HUES6 (cell line): ENCODE measurements around the gene TYW1.
"Not testable (repeated sequence)": the region's sequence is repeated elsewhere in the genome, so short reads cannot be mapped to it uniquely, and the experiment has no call there.

Experiments
- H3K27ac ChIP-seq: 2 replicates; pipeline ENCODE4 v1.7.0; 2013; ENCODE audit warnings: low read depth, mild to moderate bottlenecking, low read length, inconsistent platforms
- H3K27me3 ChIP-seq: 2 replicates; pipeline ENCODE4 v1.6.1; 2013; ENCODE audit warnings: low read length; ENCODE audit not compliant: control insufficient read depth, insufficient read depth
- H3K36me3 ChIP-seq: 2 replicates; pipeline ENCODE4 v1.6.1; 2013; ENCODE audit warnings: low read length; ENCODE audit not compliant: control insufficient read depth, insufficient read depth
- H3K4me1 ChIP-seq: 2 replicates; pipeline ENCODE4 v1.6.1; 2013; ENCODE audit warnings: low read length; ENCODE audit not compliant: control insufficient read depth, insufficient read depth
- H3K4me3 ChIP-seq: 2 replicates; pipeline ENCODE4 v1.5.1; 2013; ENCODE audit warnings: low read depth, low read length
- H3K9ac ChIP-seq: one replicate; pipeline ENCODE4 v1.6.1; 2013; ENCODE audit warnings: mild to moderate bottlenecking, low read length
- H3K9me3 ChIP-seq: 2 replicates; pipeline ENCODE4 v1.6.1; 2013; ENCODE audit warnings: low read depth, low read length; ENCODE audit not compliant: control insufficient read depth, insufficient read depth

TYW1 gene

DNA sequence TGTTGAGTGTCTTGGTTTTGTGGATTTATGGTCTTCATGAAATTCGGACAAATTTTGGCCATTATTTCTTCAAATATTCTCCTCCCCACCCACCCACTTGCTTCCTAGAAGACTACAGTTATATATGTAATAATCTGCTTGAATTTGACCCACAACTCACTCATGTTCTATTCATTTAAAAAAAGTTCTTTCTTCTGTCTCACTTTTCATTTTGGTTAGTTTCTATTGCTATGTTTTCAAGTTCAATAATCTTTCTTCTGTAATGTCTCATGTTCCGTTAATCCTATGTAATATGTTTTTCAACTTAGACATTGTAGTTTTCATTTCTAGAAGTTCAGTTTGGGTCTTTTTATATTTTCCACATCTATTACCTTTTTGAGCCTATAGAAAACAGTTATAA lies 55.5 kb downstream of the TYW1 start:
- H3K4me3 ChIP-seq, H3K4me1 ChIP-seq, H3K27ac ChIP-seq, H3K9ac ChIP-seq, H3K27me3 ChIP-seq, H3K9me3 ChIP-seq, H3K36me3 ChIP-seq: not testable (repeated sequence)

DNA sequence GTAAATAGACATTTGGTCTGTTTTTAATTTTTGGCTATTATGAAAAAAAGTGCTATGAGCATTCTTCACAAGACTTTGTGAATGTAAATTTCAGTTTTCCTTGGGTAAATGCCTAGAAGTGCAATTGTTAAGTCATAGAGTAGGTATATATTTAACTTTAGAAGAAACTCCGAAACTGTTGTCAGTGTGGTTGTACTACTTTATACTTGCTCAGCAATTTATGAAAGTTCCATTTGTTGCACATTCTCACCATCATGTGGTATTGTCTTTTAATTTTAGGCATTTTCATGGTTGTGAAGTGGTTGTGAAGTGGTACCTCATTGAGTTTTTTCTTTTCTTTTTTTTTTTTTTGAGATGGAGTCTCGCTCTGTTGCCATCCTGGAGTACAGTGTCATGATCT lies 60.0 kb downstream of the TYW1 start:
- Histone ChIP-seq H3K36me3 (no peaks in the 10 kb centered on the region), H3K27ac (no peak overlapping the region), H3K4me3 (no peak overlapping the region), H3K9ac (no peak overlapping the region), H3K27me3 (no peaks in the 10 kb centered on the region), H3K4me1 (no peaks in the 10 kb centered on the region), H3K9me3 (no peaks in the 10 kb centered on the region)

DNA sequence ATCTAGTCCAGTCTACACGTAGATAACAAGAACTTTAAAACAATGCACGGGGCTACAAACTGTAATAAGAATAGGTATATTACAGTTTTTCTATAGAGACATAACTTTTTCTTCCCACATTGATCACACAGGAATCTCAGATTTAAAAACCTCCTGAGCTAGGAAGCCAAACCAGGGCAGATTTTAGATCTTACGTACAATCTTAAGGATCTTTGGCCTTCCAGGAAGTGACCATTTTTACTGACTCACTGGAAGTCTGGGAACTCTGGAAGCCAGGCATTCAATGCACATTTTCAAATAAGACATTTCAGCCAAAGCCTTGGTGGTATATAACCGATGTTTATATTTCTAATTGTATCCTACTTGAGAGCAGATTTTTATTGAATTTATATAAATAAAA lies 64.7 kb downstream of the TYW1 start:
- not testable (repeated sequence) for H3K9me3 ChIP-seq, H3K9ac ChIP-seq, H3K4me1 ChIP-seq, H3K27ac ChIP-seq, H3K36me3 ChIP-seq, H3K27me3 ChIP-seq, H3K4me3 ChIP-seq

DNA sequence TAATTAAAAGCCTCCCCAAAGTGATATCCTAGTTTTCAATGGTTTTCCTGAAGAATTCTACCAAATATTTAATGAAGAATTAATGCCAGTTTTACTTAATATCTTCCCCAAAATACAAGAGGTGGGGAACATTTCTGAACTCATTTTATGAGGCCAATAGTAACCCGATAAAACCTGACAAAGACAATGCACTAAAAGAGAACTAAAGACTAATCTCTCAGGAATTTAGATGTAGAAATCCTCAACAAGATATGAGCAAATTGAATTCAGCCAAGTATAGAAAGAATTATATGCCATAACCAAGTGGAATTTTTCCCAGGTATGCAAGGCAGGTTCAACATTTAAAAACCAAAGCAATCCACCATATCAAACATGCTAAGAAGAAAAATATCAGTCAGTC lies 66.2 kb downstream of the TYW1 start:
- not testable (repeated sequence) for H3K27ac ChIP-seq, H3K4me3 ChIP-seq, H3K4me1 ChIP-seq, H3K9me3 ChIP-seq, H3K9ac ChIP-seq, H3K36me3 ChIP-seq, H3K27me3 ChIP-seq

DNA sequence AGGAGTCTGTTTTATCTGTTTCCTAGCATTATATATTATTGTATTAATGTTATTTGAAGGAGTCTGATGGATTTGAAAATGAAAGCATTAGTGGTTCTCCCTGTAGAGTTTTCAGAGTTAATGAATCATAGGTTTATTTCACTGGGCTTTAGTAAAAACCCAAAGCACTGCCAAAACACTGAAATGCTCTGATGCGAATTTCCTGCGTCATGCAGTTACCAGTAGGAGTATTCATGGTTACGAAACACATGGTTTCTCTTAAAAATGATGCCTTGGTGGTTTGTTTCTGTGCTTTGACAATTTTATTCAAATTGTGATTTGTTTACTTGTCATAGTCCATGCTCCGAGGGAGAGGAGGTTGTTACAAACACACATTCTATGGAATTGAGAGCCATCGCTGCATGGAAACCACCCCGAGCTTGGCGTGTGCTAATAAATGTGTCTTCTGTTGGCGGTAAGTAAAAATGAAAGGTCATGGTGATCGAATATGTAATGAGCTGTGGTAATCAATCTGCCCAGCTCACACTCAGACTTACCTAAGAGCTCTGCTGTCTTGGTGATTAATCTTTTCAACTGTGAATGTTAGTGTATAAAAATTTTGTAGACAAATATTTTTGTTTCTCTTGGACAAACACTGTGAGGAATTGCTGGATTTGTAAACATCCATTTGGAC lies 70.5 kb downstream of the TYW1 start:
- not testable (repeated sequence) for H3K27ac ChIP-seq, H3K27me3 ChIP-seq, H3K9ac ChIP-seq, H3K4me3 ChIP-seq, H3K4me1 ChIP-seq, H3K9me3 ChIP-seq
- peaks cover 11% of the 10 kb centered on the region for H3K36me3 ChIP-seq

DNA sequence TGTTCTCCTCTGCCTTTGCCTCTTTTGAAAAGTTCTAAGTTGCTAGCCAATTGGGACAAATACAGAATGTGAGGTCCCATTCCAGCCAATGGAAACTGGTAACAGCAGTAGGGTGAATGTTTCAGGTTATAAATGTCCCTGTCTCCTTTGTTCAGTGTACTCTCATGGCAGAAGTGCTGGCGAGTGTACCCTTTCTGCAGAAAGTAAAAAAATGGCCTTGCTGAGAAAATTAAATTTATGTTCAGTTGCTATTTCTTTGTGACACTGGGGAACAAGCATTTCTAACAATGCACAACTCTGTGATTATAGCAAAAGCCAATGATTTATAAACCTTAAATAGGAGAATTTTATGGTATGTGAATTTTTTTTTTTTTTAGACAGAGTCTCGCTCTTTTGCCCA lies 79.5 kb downstream of the TYW1 start:
- H3K4me1 ChIP-seq, H3K36me3 ChIP-seq, H3K4me3 ChIP-seq, H3K9ac ChIP-seq, H3K27ac ChIP-seq, H3K27me3 ChIP-seq: not testable (repeated sequence)
- H3K9me3 ChIP-seq = peaks cover 14% of the 10 kb centered on the region

DNA sequence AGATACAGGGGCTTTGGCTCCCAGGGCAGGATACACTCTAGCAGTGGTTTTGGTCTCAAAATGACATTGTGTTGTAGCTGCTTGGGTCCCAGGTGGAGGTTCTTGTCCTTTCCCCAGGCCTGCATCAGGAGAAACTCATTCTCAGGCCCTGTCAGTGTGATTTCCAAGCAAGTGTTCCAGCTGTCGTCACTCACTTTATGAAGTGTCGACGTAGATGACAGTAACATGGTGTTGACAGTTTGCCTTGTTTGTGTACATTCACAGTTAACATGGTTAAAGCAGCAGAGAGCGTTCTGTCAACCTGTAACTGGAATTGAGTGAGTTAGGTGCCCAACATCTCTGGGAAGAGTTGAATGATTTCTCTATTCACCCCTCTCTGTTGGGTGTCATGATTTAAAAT lies 86.2 kb downstream of the TYW1 start:
- not testable (repeated sequence) for H3K27ac ChIP-seq, H3K36me3 ChIP-seq, H3K9me3 ChIP-seq, H3K4me1 ChIP-seq, H3K27me3 ChIP-seq, H3K9ac ChIP-seq, H3K4me3 ChIP-seq

DNA sequence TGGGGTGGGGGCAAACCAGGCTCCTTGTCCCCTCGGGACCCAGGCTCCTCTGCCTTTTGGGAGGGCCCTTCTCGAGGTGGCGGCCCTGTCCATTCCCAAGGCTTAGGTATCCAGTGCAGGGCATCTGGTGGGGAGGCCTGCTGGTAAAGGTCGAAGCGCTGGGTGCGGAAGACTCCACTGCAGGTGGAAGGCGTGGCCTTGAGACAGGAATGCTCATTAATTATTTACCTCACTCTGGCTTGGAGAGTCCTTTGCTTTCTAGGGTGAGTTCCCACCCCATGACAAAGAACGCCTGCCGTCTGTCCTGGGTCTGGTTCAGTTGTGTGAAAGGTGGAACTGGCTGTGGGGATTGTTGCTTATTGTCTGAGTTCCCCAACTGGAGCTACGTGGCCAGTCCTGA lies 92.6 kb downstream of the TYW1 start:
- H3K9me3 ChIP-seq, H3K27me3 ChIP-seq, H3K36me3 ChIP-seq, H3K4me3 ChIP-seq, H3K9ac ChIP-seq, H3K4me1 ChIP-seq, H3K27ac ChIP-seq: not testable (repeated sequence)

DNA sequence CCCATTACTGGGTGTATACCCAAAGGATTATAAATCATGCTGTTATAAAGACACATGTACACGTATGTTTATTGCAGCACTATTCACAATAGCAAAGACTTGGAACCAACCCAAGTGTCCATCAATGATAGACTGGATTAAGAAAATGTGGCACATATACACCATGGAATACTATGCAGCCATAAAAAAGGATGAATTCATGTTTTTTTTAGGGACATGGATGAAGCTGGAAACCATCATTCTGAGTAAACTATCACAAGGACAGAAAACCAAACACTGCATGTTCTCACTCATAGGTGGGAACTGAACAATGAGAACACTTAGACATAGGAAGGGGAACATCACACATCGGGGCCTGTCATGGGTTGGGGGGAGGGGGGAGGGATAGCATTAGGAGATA lies 94.4 kb downstream of the TYW1 start:
- H3K27ac ChIP-seq, H3K4me1 ChIP-seq, H3K4me3 ChIP-seq, H3K27me3 ChIP-seq, H3K9me3 ChIP-seq, H3K36me3 ChIP-seq, H3K9ac ChIP-seq: not testable (repeated sequence)

DNA sequence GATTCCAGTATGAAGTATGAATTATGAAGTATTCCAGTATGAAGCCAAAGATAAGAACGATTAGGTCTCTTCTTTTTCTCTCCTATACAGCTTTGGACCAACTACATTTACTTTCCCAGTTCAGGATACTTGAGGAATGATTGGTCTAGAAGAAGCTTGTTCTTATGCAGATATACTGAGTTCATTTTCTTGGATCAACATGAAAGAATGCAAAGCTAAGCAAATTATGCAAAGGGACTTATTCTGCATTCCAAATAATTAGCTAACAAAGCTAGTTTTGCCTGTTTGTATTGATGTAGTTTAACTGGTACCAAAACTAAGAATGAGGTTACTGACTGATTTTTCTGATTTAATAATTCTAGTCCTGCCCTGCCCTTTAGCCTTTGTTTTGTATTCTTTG lies 101.4 kb downstream of the TYW1 start:
- H3K27ac ChIP-seq, H3K4me1 ChIP-seq, H3K9me3 ChIP-seq, H3K36me3 ChIP-seq, H3K9ac ChIP-seq, H3K27me3 ChIP-seq, H3K4me3 ChIP-seq: not testable (repeated sequence)

DNA sequence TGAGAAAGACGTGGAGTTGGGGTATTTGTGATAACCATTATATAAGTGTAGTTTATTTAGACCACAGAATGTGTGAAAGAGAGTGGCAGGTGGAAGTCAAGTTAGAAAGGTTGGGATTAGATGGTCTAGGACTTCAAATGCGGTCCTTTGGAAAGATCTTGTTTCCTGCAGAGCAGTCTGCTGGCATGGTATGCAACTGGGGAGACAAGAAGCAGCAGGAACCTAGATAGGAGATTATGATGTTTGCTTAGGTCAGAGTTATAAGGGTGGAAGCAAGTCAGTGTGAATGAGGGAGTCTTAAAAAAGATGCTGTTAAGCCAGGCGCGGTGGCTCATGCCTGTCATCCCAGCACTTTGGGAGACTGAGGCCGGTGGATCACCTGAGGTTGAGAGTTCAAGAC lies 102.8 kb downstream of the TYW1 start:
- H3K9ac ChIP-seq, H3K9me3 ChIP-seq, H3K36me3 ChIP-seq, H3K27me3 ChIP-seq, H3K27ac ChIP-seq, H3K4me3 ChIP-seq, H3K4me1 ChIP-seq: not testable (repeated sequence)

DNA sequence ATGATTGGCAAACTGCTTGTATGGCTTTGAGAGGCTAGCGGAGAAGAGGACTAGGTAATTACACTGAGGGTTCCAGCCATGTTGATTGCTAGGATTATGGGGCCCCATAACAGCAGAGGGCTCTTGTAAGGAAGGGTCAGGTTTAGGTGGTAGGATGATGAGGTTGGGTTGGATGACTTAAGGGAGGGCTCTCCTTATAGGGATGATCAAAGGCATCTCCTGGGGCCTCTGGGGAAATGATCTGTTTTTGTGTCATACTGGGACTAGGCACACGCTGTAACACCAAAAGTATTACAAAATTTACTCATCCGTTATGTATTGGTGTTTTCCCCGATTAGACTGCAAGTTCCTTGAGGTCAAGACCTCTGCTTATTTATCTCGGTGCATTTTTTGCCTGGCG lies 103.4 kb downstream of the TYW1 start:
- H3K36me3 ChIP-seq, H3K9me3 ChIP-seq, H3K9ac ChIP-seq, H3K27ac ChIP-seq, H3K27me3 ChIP-seq, H3K4me1 ChIP-seq, H3K4me3 ChIP-seq: not testable (repeated sequence)
